ENCODE measurements around the gene FAM47A.

Gene FAM47A

GRCh38 chrX:34132028-34132427 lies at the start of gene FAM47A:
Gene FAM47A (minus strand): TSS chrX:34132314. CDS start chrX:34132278, 36 bp downstream.
- DNase-seq = no peak

DNA sequence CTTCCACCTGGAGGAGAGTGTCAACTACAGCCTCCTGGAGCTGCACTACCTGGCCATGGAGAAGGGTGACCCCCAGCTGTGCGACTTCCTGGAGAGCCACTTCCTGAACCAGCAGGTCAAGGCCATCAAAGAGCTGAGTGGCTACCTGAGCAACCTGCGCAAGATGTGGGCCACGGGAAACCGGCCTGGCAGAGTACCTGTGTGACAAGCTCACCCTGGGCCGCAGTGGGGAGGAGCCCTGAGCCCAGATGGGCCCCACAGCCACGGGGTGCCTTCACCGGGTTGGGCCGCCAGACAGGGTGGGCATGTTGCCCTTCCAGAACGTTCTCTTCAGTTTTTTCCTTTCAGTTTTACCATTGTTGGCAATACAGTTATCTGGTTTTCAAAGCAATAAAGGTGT lies 15.2 kb upstream of the FAM47A start:
- no peak for DNase-seq

GRCh38 chrX:34146906-34147305 lies 14.8 kb upstream of the FAM47A start:
- DNase-seq = no peak

- no peak for DNase-seq
Observed at GRCh38 chrX:34144246-34144645, 12.1 kb upstream of the FAM47A start.

DNA sequence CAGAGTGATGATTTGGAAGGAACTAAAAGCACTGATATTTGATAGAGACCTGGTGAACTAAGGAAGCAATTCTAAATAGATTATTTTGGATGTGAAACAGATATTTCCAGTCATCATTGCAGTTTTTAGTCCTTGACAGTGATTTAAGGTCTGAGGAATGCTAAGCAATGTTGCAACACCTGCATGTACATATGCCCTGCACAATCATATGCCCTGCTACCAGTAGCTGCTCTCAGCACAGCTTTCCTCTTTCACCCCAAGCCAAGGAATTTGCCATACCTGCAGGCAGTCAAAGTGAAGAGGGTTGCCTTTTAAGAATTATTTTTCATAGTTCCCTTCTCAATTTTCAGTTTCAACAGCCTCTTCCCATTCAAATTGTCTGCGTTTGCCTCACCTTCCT lies 8.7 kb upstream of the FAM47A start:
- no peak for DNase-seq

DNA sequence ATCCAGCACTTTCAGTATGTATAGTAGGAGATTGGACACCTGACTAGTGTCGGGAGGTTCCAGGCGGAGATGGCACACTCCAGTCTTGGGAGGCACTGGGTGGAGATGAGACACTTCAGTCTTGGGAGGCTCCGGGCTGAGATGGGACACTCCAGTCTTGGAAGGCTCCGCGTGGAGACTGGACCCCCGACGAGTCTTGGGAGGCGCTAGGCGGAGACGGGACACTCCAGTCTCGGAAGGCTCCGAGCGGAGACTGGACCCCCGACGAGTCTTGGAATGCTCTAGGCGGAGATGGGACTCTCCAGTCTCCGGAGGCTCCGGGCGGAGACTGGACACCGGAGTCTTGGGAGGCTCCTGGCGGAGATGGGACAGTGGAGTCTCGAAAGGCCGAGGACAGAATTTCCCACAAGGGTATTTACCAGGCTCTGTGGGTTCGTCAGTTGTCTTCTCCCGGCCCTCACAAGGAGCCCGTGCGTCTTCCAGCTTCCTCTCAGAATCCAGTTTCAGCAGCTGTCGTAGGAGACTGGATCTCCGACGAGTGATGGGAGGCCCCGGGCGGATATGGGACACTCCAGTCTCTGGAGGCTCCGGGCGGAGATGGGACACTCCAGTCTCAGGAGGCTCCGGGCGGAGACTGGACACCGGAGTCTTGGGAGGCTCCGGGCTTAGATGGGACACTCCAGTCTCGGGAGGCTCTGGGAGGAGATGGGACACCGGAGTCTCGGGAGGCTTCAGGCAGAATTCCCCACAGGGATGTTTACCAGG lies 952 bp downstream of the FAM47A start:
- no peak for DNase-seq

GRCh38 chrX:34130501-34130900 lies 1.6 kb downstream of the FAM47A start:
- no peak for DNase-seq

DNA sequence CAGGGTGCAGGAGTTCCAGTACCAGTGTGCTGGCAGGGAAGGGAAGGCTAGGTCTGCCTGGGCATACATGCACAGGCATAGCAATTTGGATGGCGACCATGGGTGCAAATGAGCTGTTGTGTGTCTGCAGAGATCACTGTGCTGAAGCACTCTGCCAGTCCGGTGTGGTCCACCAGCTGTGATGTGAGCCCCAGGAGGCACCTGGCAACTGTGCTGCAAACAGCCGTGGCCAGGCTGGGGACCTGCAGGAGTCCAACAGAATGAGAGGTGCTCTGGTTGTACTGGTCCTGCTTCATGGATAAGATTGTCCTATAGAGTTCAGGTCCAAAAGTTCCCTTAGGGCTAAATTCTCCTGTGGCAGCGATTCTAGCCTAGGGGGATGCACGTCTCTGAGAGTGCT lies 6.1 kb downstream of the FAM47A start:
- DNase-seq = no peak

- no peak for DNase-seq
Observed at GRCh38 chrX:34119122-34119521, 13.0 kb downstream of the FAM47A start.

DNA sequence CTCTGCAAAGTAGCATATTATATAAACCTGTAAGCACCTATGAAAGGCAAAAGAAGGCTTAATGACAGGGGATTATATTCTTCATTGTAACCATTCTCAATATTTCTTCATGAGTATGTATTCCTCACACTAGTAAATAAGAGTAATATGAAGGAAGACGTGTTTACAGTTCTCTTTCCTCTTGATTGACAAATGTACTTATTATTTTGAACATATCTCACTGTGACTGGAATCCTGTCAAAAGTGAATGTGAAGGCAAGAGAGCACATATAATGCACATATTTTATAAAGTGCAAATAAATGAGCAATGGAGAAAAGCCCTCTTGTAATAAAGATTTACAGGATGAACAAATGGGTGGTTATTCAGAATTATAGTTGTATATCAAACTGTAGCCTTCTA lies 19.7 kb downstream of the FAM47A start:
- DNase-seq = no peak
